Middle frontal gyrus (tissue), 1 donor: Measurements from ENCODE around the gene SETD7.

ENCODE experiments used
- DNase-seq: peaks from one replicate; pipeline ENCODE4 v3.0.0-alpha.2; 2015; ENCODE audit warnings: low spot score; ENCODE audit errors: extremely low spot score

Gene SETD7

DNA sequence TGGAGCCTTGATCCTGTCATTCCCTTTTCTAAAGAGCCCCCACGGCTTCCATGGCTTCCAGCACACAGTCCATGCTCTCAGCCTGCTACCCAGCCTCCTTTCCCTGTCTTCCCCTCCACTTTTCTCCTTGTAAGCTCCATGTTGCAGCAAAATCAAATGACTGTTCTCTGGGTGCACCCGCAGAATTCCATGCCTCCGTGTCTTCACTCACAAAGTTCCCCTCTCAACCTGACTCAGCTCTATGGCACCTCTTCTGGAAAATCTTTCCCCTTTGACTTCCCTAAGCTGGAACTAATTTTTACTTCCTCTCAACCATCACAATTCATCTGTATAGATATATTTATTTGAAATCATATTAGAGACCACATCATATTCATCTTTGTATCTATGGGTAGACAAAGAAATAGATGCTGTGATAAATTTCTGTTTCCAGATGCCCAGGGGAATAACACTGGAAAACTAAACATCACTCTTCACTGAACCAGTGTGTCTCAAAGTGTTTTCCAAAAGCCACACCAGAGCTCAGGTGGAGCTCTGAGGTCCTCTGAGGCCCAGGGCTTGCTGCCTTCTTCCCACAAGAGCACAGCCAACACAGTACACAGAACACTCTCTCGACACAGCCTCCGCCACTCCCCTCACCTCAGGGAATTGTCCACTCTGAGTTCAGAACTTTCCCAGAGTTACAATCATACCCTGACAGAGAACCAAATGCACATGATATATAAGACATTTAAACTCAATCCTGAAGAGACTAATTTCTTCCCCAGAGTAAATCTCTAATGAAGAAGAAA is 3.3 kb downstream of the SETD7 start:
- no peak for DNase-seq

DNA sequence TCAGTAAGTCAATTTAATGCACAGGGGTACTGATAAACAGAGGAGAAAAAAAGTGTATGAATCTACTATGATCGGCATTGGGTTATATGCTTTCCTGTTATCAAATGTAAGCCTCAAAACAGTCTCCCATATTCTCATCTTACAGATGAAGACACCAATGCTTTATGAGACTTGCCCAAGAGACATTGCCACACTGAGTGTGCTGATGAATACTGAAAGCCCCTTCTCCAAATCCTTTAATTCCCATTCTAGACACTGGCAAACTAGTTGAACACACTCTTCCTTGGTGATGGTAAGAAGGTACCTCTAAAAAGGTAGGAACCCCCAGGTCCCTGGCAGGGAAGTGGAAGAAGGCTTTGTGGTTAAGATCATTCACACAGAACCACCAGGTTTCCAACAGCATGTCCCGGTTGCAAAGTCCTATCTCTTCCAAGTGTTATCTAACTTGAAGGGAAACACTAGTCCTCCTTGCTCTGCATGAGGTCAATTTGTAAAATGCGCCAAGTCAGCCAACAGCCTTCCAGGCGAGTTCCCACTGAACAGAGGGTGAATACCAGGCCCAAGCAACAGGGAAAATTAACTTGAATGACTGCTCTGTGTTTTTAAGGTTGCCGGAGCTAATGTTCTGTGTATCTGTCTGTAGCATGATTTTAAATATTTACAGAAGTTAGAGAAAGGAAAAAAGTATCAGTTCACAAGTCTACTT is 5.1 kb downstream of the SETD7 start:
- DNase-seq = no peak

- DNase-seq = no peak
Observed at GRCh38 chr4:139547979-139548378, 8.0 kb downstream of the SETD7 start.

GRCh38 chr4:139540632-139541031 is 15.4 kb downstream of the SETD7 start:
- no peak for DNase-seq

DNA sequence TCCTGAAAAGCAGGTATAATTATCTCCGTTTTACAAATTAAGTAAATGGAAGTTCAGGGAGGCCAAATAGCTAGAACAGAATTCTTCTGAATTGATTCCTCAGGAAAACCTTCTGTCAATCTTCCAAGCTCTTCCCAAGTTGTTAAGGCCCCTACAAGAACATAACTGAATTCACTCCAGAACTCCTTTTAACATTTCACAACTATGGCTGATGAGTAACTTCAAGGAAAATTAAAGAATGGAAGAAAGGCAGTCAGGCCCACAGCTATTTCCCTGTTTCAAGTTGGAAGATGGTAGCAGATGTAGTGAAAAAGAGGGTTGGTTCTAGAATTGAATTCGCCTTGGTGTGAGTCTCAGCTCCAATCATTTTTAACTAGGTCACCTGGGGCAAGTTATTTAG is 15.9 kb downstream of the SETD7 start:
- no peak for DNase-seq

DNA sequence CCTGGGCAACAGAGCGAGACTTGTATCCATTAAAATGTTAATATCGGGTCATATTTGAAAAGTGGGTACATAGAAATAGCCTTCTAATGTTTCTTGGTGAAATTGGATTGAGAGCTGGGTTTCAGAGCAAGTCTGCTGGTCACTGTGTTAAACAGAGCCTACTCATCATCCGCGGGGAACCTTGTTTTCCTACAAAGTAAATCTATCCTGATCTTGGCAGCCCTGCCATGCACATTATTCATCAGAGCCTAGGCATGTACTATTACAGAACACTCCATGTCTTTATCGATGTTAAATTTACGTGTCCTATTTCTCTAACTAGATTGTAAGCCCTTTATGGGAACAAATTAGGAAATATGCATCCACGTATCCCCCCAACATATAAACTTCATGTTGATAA is 18.7 kb downstream of the SETD7 start:
- no peak for DNase-seq

DNA sequence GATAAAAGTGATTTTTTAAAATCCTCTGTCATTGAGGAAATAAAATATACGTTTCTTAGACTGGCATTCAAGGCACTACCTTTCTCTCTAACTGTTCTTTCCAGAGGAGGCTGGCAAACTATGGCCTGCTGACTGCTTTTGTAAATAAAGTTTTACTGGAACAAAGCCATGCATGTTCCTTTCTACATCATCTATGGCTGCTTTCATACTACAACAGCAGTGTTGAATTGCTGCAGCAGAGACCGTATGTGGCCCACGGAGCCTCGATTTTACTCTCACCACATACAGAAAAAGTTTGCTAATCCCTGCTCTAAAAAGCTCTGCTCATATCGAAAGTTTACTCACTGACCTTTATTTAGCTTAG is 20.2 kb downstream of the SETD7 start:
- DNase-seq = no peak

DNA sequence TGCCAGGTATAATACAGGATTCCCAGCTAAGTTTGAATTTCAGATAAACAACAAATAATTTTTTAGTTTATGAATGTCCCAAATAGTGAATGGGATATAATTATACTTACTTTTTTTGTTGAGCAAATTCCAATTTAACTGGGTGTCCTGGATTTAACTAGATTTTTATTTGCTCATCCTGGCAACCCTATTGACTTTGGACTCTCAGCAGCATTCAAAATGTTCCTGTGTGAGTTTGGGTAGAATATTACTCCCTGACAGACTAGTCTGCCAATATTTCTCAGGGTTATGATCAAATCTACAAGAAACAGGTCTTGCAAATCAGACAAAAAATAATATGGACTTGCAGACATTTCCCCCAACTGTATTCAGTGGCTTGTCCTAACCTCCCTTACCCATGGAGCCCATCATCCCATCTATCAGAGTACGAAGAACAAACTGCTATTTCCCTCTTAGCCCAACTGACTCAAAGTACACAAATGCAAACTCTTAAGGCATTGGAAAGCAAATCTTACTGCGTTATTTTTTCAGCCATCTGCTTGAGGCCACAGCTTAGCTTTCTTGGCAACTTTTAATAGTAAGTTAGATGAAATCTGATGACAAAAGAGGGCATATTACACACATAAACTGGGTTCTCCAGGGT is 20.7 kb downstream of the SETD7 start:
- DNase-seq = no peak

- DNase-seq = no peak
Observed at GRCh38 chr4:139534287-139534950, 21.6 kb downstream of the SETD7 start.

GRCh38 chr4:139533511-139533910 is 22.5 kb downstream of the SETD7 start:
- no peak for DNase-seq

DNA sequence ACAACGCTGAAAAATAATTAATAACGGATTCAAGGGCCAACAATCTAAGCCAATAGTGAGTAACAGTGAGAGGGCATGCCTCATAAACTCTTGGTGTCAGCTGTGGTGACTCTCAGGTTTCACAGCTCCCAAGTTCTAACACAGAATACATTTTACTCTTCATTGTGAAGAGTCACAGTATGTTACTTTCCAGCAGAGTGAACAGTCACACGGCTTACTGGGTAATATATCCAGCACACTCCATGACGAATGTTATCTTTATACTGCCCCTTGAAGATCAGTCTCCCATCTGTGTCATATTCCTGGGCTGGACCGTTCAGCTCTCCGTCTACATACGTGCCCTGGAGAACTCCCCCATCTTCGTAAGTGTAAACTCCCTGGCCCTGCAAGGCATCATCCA is 23.1 kb downstream of the SETD7 start:
- DNase-seq = no peak

DNA sequence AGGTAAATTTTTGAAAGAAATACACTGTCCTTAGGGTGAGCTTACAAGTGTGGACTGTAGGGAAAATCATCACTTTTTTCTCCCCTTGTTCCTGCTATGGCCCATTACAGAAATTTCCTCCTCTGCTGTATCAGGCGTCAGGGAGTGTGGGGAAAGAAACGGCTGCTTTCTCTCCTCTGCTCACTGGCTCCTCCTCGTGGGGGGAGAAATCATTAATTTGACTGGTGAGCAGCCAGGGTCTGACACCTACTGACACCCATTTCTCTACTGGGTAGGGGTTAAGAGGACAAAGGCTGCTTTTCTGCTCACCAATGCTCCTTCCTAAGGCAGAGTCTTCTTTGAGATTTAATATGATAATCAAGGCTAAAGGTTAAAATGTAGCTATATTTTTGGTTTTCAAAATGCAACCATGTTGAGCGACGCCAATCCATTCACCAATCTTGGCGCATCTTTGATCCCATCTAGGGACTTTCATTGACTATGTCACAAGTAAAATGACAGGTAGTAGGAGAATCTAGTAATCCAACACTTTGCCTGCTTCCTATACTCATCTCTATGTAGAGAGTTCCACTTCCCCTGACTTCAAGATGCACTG is 25.1 kb downstream of the SETD7 start:
- no peak for DNase-seq

DNA sequence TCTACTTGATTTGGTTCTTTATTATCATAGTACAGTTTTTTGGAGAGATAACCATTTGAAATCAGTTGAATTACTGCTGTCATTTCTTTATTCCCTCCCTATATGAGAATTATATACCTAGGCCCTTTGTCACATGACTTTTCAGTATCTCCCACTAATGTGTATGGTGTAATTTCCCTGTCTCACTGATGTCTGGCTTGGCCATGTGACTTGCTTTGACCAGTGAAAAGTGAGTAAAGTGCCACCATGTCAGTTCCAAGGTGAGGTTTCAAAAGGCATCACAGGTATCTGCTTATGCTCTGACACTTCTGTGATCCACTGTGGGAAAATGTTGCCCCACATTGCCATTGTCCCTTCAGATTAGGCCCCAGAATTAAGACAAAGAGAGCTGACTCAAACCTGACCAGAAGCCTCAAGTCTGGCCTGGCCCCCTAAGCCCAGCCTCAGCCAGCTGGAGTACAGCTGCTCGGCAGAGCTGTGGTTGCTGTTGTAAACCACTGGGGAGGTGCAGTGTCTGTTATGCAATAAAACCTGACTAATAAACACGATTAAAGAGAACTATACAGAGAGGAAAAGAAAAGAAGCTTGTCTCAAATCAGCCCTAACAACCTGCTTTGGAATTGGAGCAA is 27.5 kb downstream of the SETD7 start:
- no peak for DNase-seq

DNA sequence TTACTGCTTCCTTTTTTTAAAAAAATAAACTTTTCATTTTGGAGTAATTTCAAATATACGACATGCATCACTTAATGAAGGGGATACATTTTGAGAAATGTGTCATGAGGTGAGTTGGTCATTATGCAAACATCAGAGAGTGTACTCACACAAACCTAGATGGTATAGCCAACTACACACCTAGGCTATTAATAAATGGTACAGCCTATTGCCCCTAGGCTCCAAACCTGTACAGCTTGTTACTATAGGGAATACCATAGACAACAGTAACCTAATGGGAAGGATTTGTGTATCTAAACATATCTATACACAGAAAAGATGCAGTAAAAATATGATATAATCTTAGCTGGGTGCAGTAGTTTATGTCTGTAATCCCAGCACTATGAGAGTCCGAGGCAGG is 29.1 kb downstream of the SETD7 start:
- no peak for DNase-seq

DNA sequence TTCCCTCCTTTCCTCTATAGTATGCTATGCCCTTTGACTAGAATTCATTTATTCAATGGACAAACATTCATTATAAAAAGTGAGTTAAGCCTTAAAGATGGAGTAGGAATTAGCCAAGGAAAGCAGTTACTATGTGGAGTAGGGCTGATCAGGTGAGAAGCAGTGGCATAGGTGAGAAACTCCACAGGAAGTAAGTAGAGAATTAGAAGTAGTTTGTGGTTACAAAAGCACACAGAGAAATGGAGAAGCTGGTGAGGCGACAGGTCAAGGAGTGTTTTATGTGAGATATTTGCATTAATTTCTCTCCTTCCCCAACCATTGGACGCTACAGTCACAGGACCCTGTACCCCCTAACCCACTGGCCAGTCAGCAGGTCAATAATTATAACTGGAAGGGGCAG is 30.6 kb downstream of the SETD7 start:
- no peak for DNase-seq

DNA sequence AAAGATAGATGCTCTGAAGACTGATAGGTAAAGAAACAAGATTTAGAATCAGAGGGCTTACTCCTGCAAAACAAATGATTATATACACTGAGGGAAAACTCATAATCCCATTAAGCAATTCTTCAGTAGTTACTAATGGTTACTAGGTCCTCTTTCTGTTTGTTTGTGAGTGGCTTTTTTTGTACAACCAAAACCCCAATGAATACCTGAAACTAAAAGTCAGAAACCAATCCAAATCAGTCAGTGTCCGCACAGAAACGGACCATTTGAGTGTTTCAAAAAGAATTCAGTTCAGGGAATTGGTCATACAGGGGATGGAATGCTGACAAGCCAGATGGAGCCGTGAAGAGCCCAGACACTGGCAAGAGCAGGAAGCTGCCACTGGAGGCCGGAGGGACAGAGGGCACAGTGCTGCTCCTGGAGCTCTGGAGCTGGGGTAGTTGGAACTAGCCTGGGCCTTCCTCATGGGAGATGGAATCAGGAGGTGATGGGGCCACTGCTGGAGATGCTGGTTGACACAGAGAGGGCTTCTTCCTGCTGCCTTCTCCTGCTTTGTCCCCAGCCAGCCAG is 31.9 kb downstream of the SETD7 start:
- DNase-seq = no peak

DNA sequence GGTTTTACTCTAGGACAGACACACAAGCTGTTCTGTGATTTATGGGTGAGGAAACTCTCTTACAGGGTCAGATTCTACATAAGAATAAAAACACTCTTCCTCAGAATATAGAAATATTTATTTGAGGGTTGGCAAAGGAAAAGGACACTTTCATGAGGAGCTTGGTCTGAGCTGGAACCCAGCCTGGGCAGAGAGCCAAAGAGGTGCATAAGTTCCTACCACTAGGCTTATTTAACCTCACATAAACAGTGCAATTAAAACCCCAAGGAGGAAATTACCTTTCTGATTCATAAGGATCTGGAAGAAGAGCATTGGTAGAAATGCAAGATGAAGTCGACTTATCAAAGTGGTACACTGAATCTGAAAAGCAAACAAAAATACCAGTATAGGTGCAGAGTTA is 32.9 kb downstream of the SETD7 start:
- DNase-seq = no peak

DNA sequence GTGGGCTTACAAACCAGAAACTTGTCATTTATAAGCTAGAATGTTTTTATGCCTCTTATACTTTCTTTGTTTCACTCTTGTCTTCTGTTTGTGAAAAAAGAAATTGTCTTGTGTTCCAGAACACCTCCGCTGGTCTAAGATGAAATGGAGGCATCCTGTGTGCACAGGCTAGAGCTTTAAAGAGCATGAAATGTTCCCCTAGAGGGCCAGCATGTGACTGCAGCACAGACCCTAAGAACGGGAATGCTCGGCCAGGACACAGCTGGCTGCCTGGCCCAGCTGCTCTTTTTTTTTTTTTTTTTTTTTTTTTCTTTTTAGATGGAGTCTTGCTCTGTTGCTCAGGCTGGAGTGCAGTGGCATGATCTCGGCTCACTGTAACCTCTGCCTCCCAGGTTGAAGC is 33.6 kb downstream of the SETD7 start:
- no peak for DNase-seq

DNA sequence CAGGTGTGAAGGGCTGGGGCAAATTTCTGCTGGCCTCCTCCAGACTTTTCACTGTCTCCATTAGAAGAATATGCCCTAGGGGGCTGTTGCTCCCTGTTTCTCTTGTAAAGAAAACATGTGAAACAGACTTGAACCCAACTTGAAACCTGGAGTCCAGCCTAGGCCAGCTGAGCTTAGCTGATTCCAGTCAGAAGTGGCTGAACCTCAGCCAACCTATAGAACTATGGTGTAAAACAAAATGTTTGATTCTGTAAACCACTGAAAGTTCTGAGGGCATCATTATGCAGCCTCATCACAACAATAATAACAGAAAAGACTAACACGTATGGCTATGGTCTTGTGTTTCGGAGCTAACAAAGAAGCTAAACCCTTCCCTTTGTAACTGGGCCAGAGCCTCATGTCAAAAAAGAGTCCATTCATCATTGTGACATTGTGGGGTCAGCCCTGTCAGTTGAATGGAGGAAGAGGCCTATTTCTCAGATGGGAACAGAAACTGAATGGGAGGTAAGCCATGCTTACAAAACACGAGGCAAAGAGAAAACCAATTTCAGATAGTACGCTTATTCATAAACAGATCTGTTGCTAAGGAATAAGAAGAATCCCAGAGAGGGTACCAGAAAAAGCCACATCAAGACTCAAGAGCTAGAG is 34.1 kb downstream of the SETD7 start:
- DNase-seq = peak; percentile 39

DNA sequence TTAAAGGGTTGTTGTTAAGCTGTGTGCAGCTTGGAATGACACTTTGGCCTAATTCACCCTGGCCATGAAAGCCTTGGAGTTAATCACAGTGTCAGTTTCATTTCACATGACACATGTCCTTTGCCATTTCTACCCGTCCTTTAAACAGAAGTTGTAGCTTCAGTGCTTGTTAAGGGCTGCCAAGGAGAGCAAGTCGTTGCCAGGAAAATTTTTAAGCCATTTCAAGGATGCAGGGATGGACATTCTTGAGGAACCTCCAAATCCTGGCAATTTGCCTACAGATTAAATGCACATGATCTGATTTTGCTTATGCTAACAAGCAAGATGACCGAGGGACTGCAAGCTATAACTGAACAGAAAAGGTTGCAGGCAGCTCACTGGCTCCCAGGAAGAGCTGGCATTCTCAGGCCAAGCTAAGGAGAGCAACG is 40.5 kb downstream of the SETD7 start:
- no peak for DNase-seq
